Ecto neural progenitor cell (in vitro differentiated cells): ENCODE measurements around the gene GNG4.
"Not testable (repeated sequence)": the region's sequence is repeated elsewhere in the genome, so short reads cannot be mapped to it uniquely, and the experiment has no call there.

ENCODE experiments used
- DNase-seq: peaks from one replicate; pipeline ENCODE4 v3.0.0-alpha.2; 2018; ENCODE audit warnings: low spot score

Gene GNG4

DNA sequence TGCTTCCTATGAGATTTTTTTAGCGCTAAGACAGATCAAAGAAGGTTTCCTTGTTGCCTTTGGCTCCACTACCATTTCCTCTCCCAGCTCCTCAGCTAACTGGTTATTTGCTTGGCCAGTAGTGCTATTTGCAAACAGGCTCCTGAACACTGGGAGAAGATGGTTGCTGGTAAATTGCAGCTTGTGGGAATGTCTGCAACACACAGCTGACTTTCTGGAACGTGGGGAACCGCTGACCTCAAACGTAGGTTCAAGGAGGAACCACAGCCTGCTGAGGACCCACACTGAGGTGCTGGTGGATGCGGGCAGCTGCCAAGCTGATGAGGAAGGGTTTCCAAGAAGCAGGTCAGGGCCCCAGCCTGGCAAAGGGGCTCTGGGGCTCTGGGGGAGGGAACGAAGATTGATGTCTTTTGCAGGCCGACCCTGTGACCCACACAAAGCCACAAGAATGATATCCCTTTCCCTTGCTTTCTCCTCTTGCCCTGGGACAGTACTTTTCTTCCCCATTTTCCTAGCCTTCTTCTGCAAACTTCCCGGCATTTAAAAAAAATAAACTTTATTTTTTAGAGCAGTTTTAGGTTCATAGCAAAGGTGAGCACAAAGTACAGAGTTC lies 24.8 kb downstream of the GNG4 start:
- no peak for DNase-seq

- DNase-seq = no peak
Observed at GRCh38 chr1:235622936-235623779, 26.4 kb downstream of the GNG4 start.

- not testable (repeated sequence) for DNase-seq
Observed at GRCh38 chr1:235619149-235619548, 30.4 kb downstream of the GNG4 start.

- no peak for DNase-seq
Observed at GRCh38 chr1:235617808-235618207, 31.8 kb downstream of the GNG4 start.

GRCh38 chr1:235617140-235617539 lies 32.4 kb downstream of the GNG4 start:
- DNase-seq = no peak

DNA sequence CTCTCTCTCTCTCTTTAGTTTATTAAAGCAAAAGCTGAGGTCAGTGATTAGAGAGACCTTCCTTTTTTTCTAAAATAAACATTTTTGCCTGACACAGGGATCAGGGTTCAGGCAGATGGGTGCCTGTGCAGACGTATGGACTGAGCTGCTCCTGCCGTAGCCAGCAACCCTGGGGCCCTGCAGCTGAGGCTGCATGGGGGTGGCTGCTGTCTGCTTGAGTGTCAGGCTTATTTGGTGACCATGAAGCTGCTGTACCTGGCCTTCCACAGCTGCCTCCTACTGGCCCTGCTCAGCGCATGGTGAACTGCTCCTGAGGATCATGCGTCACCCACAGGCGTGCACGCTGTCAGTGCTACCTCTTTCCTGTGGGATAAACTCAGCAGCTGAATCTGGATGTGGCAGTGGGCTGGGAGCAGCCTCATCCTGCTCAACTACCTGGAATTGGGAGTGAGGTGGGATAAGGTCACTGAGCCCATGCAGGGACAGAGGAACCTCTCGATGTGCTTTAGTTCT lies 35.1 kb downstream of the GNG4 start:
- no peak for DNase-seq

DNA sequence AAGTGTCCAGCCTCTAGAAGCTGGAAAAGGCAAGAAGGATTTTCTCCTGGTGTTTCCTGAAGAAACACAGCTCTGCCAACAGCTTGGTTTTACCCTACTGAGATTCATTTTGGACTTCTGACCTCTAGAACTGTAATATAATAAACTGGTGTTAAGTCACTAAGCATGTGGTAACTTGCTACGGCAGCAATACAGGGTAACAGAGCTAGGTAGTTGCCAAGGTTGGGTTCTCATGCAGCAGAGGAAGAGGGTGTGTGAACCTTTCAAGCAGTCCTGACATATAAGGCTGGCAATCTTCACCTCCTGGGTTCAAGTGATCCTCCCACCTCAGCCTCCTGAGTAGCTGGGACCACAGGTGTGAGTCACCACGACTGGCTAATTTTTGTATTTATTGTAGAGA lies 36.0 kb downstream of the GNG4 start:
- no peak for DNase-seq

DNA sequence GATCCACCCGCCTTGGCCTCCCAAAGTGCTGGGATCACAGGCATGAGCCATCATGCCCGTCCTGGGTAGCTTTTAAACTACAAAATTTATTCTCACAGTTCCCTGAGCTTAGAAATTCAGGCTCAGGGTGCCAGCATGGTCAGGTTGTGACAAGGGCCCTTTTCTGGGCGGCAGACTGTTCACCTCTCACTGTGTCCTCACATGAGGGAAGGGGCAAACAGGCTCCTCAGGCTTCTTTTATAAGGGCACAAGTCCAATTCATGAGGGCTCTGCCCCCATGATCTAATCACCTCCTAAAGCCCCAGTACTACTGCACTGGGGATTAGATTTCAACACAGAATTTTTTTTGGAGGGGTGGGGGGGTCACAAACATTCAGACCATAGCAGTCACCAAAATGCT lies 36.8 kb downstream of the GNG4 start:
- DNase-seq = no peak

DNA sequence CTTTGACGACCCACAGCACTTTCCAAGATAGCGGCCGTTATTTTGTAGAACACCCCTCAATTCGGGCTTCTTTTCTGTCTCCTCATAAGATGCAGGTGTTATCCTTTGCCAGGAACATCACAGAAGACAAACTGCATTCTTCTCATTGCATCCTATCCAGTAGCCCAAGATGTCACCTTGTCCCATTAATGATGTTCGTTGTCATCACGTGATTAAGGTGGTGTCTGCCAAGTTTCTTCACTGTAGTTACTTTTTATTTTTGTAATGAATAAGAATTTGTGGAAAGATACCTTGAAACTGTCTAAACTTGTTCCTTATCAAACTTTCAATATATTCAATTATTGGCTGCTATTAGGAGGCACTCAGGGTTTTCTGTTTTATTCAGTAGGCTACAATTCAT lies 39.4 kb downstream of the GNG4 start:
- no peak for DNase-seq

- DNase-seq = no peak
Observed at GRCh38 chr1:235608278-235608677, 41.3 kb downstream of the GNG4 start.

DNA sequence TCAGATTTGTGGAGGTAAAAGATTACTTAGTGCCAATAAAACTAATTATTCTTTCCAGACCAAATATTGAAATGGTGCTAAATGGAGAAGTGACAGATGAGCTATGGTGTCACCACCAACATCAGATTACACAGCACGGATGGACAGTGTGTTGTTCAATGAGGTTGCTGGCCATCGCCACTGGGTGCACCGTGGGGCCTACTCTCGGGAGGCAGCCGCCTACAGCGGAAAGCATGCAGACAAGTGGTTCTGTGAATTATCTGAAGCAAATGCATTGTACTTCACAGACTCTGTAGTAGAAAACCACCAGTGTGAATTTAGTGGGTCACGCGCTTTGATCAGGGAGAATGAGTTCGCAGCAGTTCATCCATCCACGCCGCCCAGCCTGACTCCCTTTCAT lies 42.3 kb downstream of the GNG4 start:
- DNase-seq = no peak

GRCh38 chr1:235601104-235601503 lies 48.5 kb downstream of the GNG4 start:
- DNase-seq = no peak

DNA sequence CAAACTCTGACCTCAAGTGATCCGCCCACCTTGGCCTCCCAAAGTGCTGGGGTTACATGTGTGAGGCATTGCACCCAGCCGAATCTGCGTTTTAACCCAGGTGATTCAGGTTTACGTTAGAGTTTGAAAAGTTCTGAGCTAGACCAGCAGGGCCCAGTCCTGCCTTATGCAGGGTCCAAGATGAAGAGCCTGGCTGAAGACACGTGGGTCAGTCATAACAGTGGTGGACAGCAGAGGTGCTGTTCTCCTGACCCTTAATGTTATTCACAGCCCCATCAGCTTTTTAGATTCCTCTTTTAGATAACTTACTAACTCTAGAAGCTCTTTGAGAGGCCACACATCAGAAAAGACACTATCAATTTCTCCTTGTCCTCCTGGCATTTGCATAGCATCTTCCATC lies 50.0 kb downstream of the GNG4 start:
- no peak for DNase-seq

DNA sequence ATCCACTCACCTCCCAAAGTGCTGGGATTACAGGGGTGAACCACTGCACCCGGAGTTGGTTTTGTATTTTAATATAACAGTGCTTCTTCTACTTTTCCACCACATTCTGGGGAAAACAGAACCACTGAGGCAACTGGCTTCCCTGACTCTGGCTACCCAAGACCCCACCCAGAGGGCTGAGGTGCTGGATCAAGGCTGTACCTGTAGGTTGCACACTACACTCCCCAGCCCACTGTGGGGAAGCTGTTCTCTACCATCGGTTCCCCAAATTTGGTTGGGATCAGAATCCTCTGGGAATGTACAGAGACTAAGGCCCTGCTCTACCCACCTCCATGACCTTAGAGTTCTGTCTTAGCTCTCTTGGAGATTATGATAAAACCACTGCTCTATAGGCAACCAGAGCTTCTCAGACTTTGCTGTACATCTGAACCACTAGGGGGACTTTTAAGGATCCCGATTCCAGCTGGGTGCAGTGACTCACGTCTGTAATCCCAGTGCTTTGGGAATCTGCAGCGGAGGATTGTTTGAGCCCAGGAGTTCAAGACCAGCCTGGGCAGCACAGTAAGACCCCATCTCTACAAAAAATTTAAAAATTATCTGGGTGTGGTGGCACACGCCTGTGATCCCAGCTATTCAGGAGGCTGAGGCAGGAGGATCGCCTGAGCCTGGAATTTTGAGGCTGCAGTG lies 51.6 kb downstream of the GNG4 start:
- no peak for DNase-seq

GRCh38 chr1:235595079-235595478 lies 54.5 kb downstream of the GNG4 start:
- DNase-seq = no peak

- not testable (repeated sequence) for DNase-seq
Observed at GRCh38 chr1:235594281-235594895, 55.2 kb downstream of the GNG4 start.

DNA sequence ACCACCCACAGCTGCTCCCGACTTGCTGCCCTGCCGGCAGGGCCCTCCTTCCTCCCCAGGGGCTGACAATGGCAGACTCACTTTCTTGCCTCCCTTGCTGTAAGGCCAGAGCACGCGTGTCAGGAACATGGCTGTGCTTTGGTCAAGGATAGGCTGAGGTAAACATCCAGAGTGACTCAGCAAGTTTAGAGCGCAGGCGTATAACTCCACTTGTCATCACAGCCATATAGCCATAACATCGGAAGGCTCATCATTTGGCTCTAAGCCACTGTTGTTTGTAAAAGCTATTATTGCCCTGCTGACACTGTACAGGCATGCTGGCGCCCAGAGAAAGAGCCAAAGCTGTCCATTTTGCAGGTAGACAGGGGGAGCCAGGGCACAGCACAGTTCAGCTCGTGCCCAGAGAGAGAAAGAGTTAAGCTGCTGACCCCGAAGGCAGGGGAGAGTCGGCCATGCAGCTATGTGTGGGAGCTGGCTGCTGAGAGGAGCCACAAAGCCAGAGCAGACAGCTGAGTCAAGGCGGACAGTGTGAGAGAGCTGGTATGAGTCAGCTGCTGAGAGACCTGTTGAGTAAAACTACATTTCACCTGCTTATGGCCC lies 60.6 kb downstream of the GNG4 start:
- DNase-seq = no peak

DNA sequence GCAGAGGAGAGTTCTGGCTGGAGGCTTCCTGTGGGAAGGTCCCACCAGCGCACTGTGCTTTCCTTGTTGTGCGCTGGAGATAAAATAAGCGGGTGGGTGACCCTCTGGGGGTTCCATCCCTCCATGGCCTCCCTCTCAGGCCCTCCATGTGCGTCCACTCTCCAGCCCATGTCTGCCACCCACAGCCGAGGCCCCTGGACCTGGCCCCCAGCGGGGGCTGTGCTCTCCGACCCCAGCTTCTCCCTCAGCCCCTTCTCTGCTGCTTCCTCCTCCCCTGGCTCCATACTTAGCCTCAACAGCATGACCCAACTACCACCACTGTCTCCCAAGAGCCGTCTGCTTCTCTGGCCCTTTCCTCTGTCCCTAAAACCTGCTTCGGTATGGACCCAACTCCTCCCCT lies 61.4 kb downstream of the GNG4 start:
- no peak for DNase-seq

- no peak for DNase-seq
Observed at GRCh38 chr1:235586992-235587391, 62.6 kb downstream of the GNG4 start.

DNA sequence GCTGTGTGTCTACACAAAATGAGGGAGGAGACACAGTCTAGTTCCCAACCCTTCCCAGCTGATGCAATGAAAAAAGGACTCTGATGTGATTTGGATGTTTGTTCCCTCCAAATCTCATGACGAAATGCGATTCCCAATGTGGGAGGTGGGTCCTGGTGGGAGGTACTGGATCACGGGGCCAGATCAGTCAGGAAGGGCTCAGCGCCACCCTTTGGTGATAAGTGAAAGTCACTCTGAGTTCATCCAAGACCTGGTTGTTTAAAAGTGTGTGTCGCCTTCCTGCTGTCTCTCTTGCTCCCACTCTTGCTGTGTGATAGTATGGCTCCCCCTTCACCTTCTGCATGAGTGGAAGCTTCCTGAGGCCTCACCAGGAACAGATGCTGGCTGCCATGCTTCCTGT lies 63.2 kb downstream of the GNG4 start:
- DNase-seq = no peak

GRCh38 chr1:235584973-235585372 lies 64.6 kb downstream of the GNG4 start:
- DNase-seq = no peak

- DNase-seq = no peak
Observed at GRCh38 chr1:235583511-235584001, 66.0 kb downstream of the GNG4 start.
